Measurements from ENCODE around the gene ZNF84.

ZNF84 gene

DNA sequence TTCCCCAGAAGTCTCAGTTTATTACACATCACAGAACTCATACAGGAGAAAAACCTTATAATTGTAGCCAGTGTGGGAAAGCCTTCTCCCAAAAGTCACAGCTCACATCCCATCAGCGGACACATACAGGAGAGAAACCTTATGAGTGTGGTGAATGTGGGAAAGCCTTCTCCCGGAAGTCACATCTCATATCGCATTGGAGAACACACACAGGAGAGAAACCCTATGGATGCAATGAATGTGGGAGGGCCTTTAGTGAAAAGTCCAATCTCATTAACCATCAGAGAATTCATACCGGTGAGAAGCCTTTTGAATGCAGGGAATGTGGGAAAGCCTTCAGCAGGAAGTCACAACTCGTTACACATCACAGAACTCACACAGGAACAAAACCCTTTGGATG is 20.1 kb downstream of the ZNF84 start:
- H3K4me3 ChIP-seq (replicated peaks; ENCODE audit: insufficient read depth, low read length) = no peak overlapping the region
- DNase-seq (ENCODE audit: low read depth in 1 of 2, low spot score in 1 of 2) = no peak
- no peaks in the 10 kb centered on the region for H3K27me3 ChIP-seq (ENCODE audit: insufficient read depth, poor library complexity, severe bottlenecking)
- no peak overlapping the region for H3K27ac ChIP-seq (replicated peaks)
- TF ChIP-seq SPI1 (IDR thresholded peaks at IDR 0.05; ENCODE audit: borderline replicate concordance, low read depth) (no peak), POLR2AphosphoS5 (IDR thresholded peaks at IDR 0.05; ENCODE audit: low read depth) (no peak; the same call in 1 of the 2 replicates), GABPA (IDR thresholded peaks at IDR 0.05; ENCODE audit: low read depth) (no peak)
- TF ChIP-seq, protein P1, sequence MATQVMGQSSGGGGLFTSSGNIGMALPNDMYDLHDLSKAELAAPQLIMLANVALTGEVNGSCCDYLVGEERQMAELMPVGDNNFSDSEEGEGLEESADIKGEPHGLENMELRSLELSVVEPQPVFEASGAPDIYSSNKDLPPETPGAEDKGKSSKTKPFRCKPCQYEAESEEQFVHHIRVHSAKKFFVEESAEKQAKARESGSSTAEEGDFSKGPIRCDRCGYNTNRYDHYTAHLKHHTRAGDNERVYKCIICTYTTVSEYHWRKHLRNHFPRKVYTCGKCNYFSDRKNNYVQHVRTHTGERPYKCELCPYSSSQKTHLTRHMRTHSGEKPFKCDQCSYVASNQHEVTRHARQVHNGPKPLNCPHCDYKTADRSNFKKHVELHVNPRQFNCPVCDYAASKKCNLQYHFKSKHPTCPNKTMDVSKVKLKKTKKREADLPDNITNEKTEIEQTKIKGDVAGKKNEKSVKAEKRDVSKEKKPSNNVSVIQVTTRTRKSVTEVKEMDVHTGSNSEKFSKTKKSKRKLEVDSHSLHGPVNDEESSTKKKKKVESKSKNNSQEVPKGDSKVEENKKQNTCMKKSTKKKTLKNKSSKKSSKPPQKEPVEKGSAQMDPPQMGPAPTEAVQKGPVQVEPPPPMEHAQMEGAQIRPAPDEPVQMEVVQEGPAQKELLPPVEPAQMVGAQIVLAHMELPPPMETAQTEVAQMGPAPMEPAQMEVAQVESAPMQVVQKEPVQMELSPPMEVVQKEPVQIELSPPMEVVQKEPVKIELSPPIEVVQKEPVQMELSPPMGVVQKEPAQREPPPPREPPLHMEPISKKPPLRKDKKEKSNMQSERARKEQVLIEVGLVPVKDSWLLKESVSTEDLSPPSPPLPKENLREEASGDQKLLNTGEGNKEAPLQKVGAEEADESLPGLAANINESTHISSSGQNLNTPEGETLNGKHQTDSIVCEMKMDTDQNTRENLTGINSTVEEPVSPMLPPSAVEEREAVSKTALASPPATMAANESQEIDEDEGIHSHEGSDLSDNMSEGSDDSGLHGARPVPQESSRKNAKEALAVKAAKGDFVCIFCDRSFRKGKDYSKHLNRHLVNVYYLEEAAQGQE (IDR thresholded peaks at IDR 0.05; ENCODE audit: insufficient replicate concordance, low read depth) = no peak
- TF ChIP-seq, protein P2, sequence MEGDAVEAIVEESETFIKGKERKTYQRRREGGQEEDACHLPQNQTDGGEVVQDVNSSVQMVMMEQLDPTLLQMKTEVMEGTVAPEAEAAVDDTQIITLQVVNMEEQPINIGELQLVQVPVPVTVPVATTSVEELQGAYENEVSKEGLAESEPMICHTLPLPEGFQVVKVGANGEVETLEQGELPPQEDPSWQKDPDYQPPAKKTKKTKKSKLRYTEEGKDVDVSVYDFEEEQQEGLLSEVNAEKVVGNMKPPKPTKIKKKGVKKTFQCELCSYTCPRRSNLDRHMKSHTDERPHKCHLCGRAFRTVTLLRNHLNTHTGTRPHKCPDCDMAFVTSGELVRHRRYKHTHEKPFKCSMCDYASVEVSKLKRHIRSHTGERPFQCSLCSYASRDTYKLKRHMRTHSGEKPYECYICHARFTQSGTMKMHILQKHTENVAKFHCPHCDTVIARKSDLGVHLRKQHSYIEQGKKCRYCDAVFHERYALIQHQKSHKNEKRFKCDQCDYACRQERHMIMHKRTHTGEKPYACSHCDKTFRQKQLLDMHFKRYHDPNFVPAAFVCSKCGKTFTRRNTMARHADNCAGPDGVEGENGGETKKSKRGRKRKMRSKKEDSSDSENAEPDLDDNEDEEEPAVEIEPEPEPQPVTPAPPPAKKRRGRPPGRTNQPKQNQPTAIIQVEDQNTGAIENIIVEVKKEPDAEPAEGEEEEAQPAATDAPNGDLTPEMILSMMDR (IDR thresholded peaks at IDR 0.05; ENCODE audit: insufficient read depth, low read length) = no peak

DNA sequence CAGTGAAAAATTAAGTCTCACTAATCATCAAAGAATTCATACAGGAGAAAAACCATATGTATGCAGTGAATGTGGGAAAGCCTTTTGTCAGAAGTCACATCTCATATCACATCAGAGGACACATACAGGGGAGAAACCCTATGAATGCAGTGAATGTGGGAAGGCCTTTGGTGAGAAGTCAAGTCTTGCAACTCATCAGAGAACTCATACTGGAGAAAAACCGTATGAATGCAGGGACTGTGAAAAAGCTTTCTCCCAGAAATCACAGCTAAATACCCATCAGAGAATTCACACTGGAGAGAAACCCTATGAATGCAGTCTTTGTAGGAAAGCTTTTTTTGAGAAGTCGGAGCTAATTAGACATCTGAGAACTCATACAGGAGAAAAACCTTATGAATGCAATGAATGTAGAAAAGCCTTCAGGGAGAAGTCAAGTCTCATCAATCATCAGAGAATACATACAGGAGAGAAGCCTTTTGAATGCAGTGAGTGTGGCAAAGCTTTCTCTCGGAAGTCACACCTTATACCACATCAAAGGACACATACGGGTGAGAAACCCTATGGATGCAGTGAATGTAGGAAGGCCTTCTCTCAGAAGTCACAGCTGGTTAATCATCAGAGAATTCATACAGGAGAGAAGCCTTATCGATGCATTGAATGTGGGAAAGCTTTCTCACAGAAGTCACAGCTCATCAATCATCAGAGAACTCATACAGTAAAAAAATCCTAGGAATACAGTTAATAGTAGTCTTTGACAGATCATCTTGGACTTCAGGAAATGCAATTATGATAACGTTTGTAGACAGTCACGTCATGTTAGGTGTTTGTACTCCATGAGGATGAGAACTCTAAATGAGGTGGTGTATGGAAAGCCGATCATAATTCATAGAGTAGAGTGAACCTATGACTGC is 21.1 kb downstream of the ZNF84 start:
- Histone ChIP-seq H3K27ac (replicated peaks) (no peak overlapping the region), H3K27me3 (ENCODE audit: insufficient read depth, poor library complexity, severe bottlenecking) (no peaks in the 10 kb centered on the region), H3K4me3 (replicated peaks; ENCODE audit: insufficient read depth, low read length) (no peak overlapping the region)
- TF ChIP-seq GABPA (IDR thresholded peaks at IDR 0.05; ENCODE audit: low read depth) (no peak), SPI1 (IDR thresholded peaks at IDR 0.05; ENCODE audit: borderline replicate concordance, low read depth) (no peak), POLR2AphosphoS5 (IDR thresholded peaks at IDR 0.05; ENCODE audit: low read depth) (no peak; the same call in 1 of the 2 replicates)
- TF ChIP-seq, protein P2 (IDR thresholded peaks at IDR 0.05; ENCODE audit: insufficient read depth, low read length) = no peak
- TF ChIP-seq, protein P1 (IDR thresholded peaks at IDR 0.05; ENCODE audit: insufficient replicate concordance, low read depth) = no peak
- no peak for DNase-seq (ENCODE audit: low read depth in 1 of 2, low spot score in 1 of 2)

DNA sequence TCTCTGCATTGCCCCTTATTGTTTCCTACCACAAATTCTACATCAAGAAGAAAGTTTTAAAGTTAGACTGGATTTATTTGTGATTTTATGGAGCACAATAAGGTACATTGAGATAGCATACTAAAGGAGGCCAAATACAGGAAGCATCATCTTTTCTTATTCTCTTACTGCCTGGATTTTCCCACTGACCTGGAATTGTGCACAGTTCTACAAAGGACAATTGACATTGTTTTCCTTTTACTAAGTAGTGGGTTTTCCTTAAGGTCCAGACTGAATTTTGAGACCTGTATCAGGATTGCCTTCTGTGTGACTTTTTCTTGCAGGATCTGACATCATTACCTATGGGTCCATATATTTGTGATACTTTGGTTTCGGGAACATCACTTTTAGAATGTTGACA is 24.6 kb downstream of the ZNF84 start:
- H3K4me3 ChIP-seq (replicated peaks; ENCODE audit: insufficient read depth, low read length) = no peak overlapping the region
- no peak overlapping the region for H3K27ac ChIP-seq (replicated peaks)
- DNase-seq (ENCODE audit: low read depth in 1 of 2, low spot score in 1 of 2) = no peak
- TF ChIP-seq GABPA (IDR thresholded peaks at IDR 0.05; ENCODE audit: low read depth) = no peak
- TF ChIP-seq POLR2AphosphoS5 (IDR thresholded peaks at IDR 0.05; ENCODE audit: low read depth) = no peak
- no peaks in the 10 kb centered on the region for H3K27me3 ChIP-seq (ENCODE audit: insufficient read depth, poor library complexity, severe bottlenecking)

GRCh38 chr12:133063556-133063955 is 26.2 kb downstream of the ZNF84 start:
- TF ChIP-seq POLR2AphosphoS5 (IDR thresholded peaks at IDR 0.05; ENCODE audit: low read depth) (0 out of 2 replicates have a peak, but pooled peaks have one; percentile 1), GABPA (IDR thresholded peaks at IDR 0.05; ENCODE audit: low read depth) (no peak)

More at GRCh38 chr12:133063556-133063955, 26.2 kb downstream of the ZNF84 start:
- Histone ChIP-seq H3K27ac (replicated peaks) (no peak overlapping the region), H3K4me3 (replicated peaks; ENCODE audit: insufficient read depth, low read length) (no peak overlapping the region), H3K27me3 (ENCODE audit: insufficient read depth, poor library complexity, severe bottlenecking) (no peaks in the 10 kb centered on the region)
- DNase-seq (ENCODE audit: low read depth in 1 of 2, low spot score in 1 of 2) = no peak

Data from HL-60 (cell line).